Breast epithelium (tissue), 3 donors: ENCODE measurements around the gene TTPAL.

Source experiments
- CTCF ChIP-seq, 3 donors: fragments of 450-650 bp; IDR thresholded peaks; one replicate each; pipeline ENCODE4 v1.5.1; 2016 to 2017; ENCODE audit warnings: antibody characterized with exemption in 3 of 3, mild to moderate bottlenecking in 3 of 3, moderate library complexity in 3 of 3
- POLR2A ChIP-seq: fragments of 450-650 bp; IDR thresholded peaks from one replicate; pipeline ENCODE4 v1.6.1; 2016; ENCODE audit warnings: antibody characterized with exemption, mild to moderate bottlenecking, moderate library complexity
- POLR2AphosphoS5 ChIP-seq, 3 donors: sonication (generic); formaldehyde crosslinking; IDR thresholded peaks; one replicate each; pipeline ENCODE4 v1.6.1; 2017; ENCODE audit warnings: antibody characterized with exemption in 3 of 3

- TF ChIP-seq POLR2AphosphoS5 (IDR thresholded peaks at IDR 0.05) (no peak), CTCF (IDR thresholded peaks at IDR 0.05) (no peak), POLR2A (no peak)
Measured at GRCh38 chr20:44429017-44429339, 46.7 kb upstream of the TTPAL start.
